WTC11 (cell line): ENCODE measurements around the gene DSTYK. TPM values are rescaled to one million over a fixed set of nuclear protein-coding genes. Genes with fewer than 3 reads are reported as not detected.

Experiments
- ATAC-seq: fragments of 200-7000 bp; cut with Tn5 transposase; 2 replicates; pipeline ENCODE4 v1.10.0; 2021; ENCODE audit warnings: mild to moderate bottlenecking, moderate library complexity
- CTCF ChIA-PET: fragments of 300-600 bp; sonication (Branson Sonifier 250); formaldehyde crosslinking; loops from one replicate; lab custom pipeline; 2021; ENCODE audit warnings: antibody characterized with exemption; lab: Charles Lee
- POLR2A ChIA-PET: fragments of 350-600 bp; sonication (Branson Sonifier 250); formaldehyde crosslinking; loops from one replicate; lab custom pipeline; 2021; ENCODE audit warnings: antibody characterized with exemption; lab: Charles Lee
- DNase-seq: peaks from one replicate; pipeline ENCODE4 v3.0.0; 2021; ENCODE audit warnings: low spot score
- H3K27ac Mint-ChIP-seq: 2 replicates; pipeline ENCODE4 v1.8.0; 2021; ENCODE audit warnings: mixed read lengths
- H3K27me3 Mint-ChIP-seq: 2 replicates; pipeline ENCODE4 v1.8.0; 2021; ENCODE audit warnings: low read depth, mild to moderate bottlenecking, moderate library complexity, mixed read lengths
- H3K36me3 Mint-ChIP-seq: 2 replicates; pipeline ENCODE4 v1.8.0; 2021; ENCODE audit warnings: mixed read lengths
- H3K4me1 Mint-ChIP-seq: 2 replicates; pipeline ENCODE4 v1.8.0; 2022; ENCODE audit warnings: mixed read lengths
- H3K4me3 Mint-ChIP-seq: 2 replicates; pipeline ENCODE4 v1.8.0; 2021; ENCODE audit warnings: mild to moderate bottlenecking, moderate library complexity, mixed read lengths
- H3K9me3 Mint-ChIP-seq: 2 replicates; pipeline ENCODE4 v1.8.0; 2021; ENCODE audit warnings: mixed read lengths
- AR ChIP-seq: fragments of 250-450 bp; sonication (Bioruptor Pico); IDR thresholded peaks from 2 replicates; pipeline ENCODE4 v1.9.0; 2021; ENCODE audit warnings: mild to moderate bottlenecking
- ETV6 ChIP-seq: sonication (generic); formaldehyde crosslinking; IDR thresholded peaks from 2 replicates; pipeline ENCODE4 v1.8.1; 2022; ENCODE audit warnings: mild to moderate bottlenecking, missing genetic modification reagents
- FOXP1 ChIP-seq: sonication (generic); formaldehyde crosslinking; IDR thresholded peaks from 2 replicates; pipeline ENCODE4 v1.8.0; 2022; ENCODE audit warnings: missing genetic modification reagents, mild to moderate bottlenecking, moderate library complexity, borderline replicate concordance
- FOXP4 ChIP-seq: sonication (generic); formaldehyde crosslinking; IDR thresholded peaks from 2 replicates; pipeline ENCODE4 v1.8.0; 2022; ENCODE audit warnings: mild to moderate bottlenecking, missing genetic modification reagents
- GABPB1 ChIP-seq: sonication (generic); formaldehyde crosslinking; IDR thresholded peaks from 2 replicates; pipeline ENCODE4 v1.8.1; 2023; ENCODE audit warnings: mild to moderate bottlenecking, missing genetic modification reagents
- HMGXB4 ChIP-seq: sonication (generic); formaldehyde crosslinking; IDR thresholded peaks from 2 replicates; pipeline ENCODE4 v1.8.1; 2023; ENCODE audit warnings: mild to moderate bottlenecking, moderate library complexity, missing genetic modification reagents
- NFYB ChIP-seq: sonication (generic); formaldehyde crosslinking; conservative IDR thresholded peaks from 2 replicates; pipeline ENCODE4 v1.8.0; 2022; ENCODE audit warnings: low read depth, missing genetic modification reagents
- PRRX2 ChIP-seq: fragments of 250-450 bp; sonication (Bioruptor Pico); IDR thresholded peaks from 2 replicates; pipeline ENCODE4 v1.8.0; 2021; ENCODE audit warnings: mild to moderate bottlenecking
- SMAD3 ChIP-seq: sonication (generic); formaldehyde crosslinking; IDR thresholded peaks from 2 replicates; pipeline ENCODE4 v1.8.0; 2022; ENCODE audit warnings: missing genetic modification reagents, mild to moderate bottlenecking, borderline replicate concordance
- TEAD1 ChIP-seq: sonication (generic); formaldehyde crosslinking; IDR thresholded peaks from 2 replicates; pipeline ENCODE4 v1.8.0; 2022; ENCODE audit warnings: mild to moderate bottlenecking, missing genetic modification reagents
- ZMAT4 ChIP-seq: fragments of 250-450 bp; sonication (Bioruptor Pico); IDR thresholded peaks from 2 replicates; pipeline ENCODE4 v1.9.0; 2021; ENCODE audit warnings: mild to moderate bottlenecking
- ZNF121 ChIP-seq: sonication (generic); formaldehyde crosslinking; IDR thresholded peaks from 2 replicates; pipeline ENCODE4 v1.8.0; 2023; ENCODE audit warnings: missing genetic modification reagents
- ZNF219 ChIP-seq: sonication (generic); formaldehyde crosslinking; IDR thresholded peaks from 2 replicates; pipeline ENCODE4 v1.8.0; 2023; ENCODE audit warnings: missing genetic modification reagents, mild to moderate bottlenecking, borderline replicate concordance
- ZNF232 ChIP-seq: sonication (generic); formaldehyde crosslinking; IDR thresholded peaks from 2 replicates; pipeline ENCODE4 v1.8.0; 2022; ENCODE audit warnings: mild to moderate bottlenecking, missing genetic modification reagents
- ZNF263 ChIP-seq: sonication (generic); formaldehyde crosslinking; IDR thresholded peaks from 2 replicates; pipeline ENCODE4 v1.8.1; 2022; ENCODE audit warnings: low read depth, mild to moderate bottlenecking, moderate library complexity, missing genetic modification reagents
- ZNF416 ChIP-seq: fragments of 250-450 bp; sonication (Bioruptor Pico); IDR thresholded peaks from 2 replicates; pipeline ENCODE4 v1.9.0; 2021; ENCODE audit warnings: mild to moderate bottlenecking, inconsistent platforms
- ZNF423 ChIP-seq: fragments of 250-450 bp; sonication (Bioruptor Pico); IDR thresholded peaks from 2 replicates; pipeline ENCODE4 v2.1.2; 2022; ENCODE audit warnings: mild to moderate bottlenecking, moderate library complexity
- ZNF425 ChIP-seq: fragments of 250-450 bp; sonication (Bioruptor Pico); conservative IDR thresholded peaks from 2 replicates; pipeline ENCODE4 v1.9.0; 2021; ENCODE audit warnings: mild to moderate bottlenecking
- ZNF532 ChIP-seq: fragments of 250-450 bp; sonication (Bioruptor Pico); IDR thresholded peaks from 2 replicates; pipeline ENCODE4 v1.9.0; 2021; ENCODE audit warnings: mild to moderate bottlenecking, borderline replicate concordance
- total RNA-seq: library from RNA; stranded (reverse); gene quantifications from 3 replicates; pipeline ENCODE4 v1.2.3, GENCODE V29; 2021

The DSTYK gene
- total RNA-seq, 1 experiment from 2014 or later: 11.6 TPM

GRCh38 chr1:205118752-205119151, 92.8 kb downstream of the DSTYK start:
- CTCF ChIA-PET: no interaction called here
- TF ChIP-seq AR (CRISPR knock-in tag) (no peak), ZNF423 (CRISPR knock-in tag) (no peak)
- Mint-ChIP-seq H3K9me3 (no peaks in the 10 kb centered on the region), H3K27ac (no peak overlapping the region), H3K36me3 (peaks cover 10% of the 10 kb centered on the region), H3K27me3 (no peaks in the 10 kb centered on the region; the same call in 1 of the 2 replicates), H3K4me3 (no peak overlapping the region), H3K4me1 (peaks cover 18% of the 10 kb centered on the region)
- DNase-seq (no peak), ATAC-seq (no peak)
- POLR2A ChIA-PET: no interaction called here

GRCh38 chr1:205111354-205111753, 100.1 kb downstream of the DSTYK start:
- Mint-ChIP-seq H3K9me3 (peaks cover 3% of the 10 kb centered on the region; the same call in 1 of the 2 replicates), H3K4me1 (no peaks in the 10 kb centered on the region), H3K27ac (no peak overlapping the region), H3K4me3 (no peak overlapping the region), H3K36me3 (peaks cover 30% of the 10 kb centered on the region), H3K27me3 (no peaks in the 10 kb centered on the region)
- DNase-seq (no peak), ATAC-seq (no peak)
- POLR2A ChIA-PET: no interaction called here
- CTCF ChIA-PET: interaction anchor here (1.4 to 1.5 kb wide), 2 partner anchors 49 to 122 kb away, joined by 3 to 5 read pairs; no protein-coding TSS in a partner anchor
- no peak for TF ChIP-seq ZNF532 (CRISPR knock-in tag)
- no peak for TF ChIP-seq TEAD1
- no peak for TF ChIP-seq FOXP4 (CRISPR knock-in tag)
- TF ChIP-seq ZNF232 (CRISPR knock-in tag): no peak
- TF ChIP-seq ETV6 (CRISPR knock-in tag): no peak
- TF ChIP-seq ZNF121: no peak
- no peak for TF ChIP-seq ZNF219 (CRISPR knock-in tag)
- TF ChIP-seq HMGXB4 (CRISPR knock-in tag): no peak
- TF ChIP-seq GABPB1: no peak
- no peak for TF ChIP-seq ZNF425 (CRISPR knock-in tag)
- no peak for TF ChIP-seq PRRX2 (CRISPR knock-in tag)
- TF ChIP-seq NFYB (CRISPR knock-in tag): no peak
- no peak for TF ChIP-seq ZNF263
- no peak for TF ChIP-seq ZNF416
- TF ChIP-seq ZMAT4 (CRISPR knock-in tag): no peak
- no peak for TF ChIP-seq FOXP1 (CRISPR knock-in tag)
- no peak for TF ChIP-seq ZNF423 (CRISPR knock-in tag)
- TF ChIP-seq SMAD3: no peak
